GM12872 (cell line): ENCODE data around the gene B4GALT3.

Experiments used
- TF ChIP-seq, protein P1 (sequence below): IDR thresholded peaks from 3 replicates; pipeline ENCODE4 v1.5.1; 2011; ENCODE audit warnings: low read depth, mild to moderate bottlenecking, low read length, moderate library complexity; ENCODE audit not compliant: insufficient read depth

Gene B4GALT3

DNA sequence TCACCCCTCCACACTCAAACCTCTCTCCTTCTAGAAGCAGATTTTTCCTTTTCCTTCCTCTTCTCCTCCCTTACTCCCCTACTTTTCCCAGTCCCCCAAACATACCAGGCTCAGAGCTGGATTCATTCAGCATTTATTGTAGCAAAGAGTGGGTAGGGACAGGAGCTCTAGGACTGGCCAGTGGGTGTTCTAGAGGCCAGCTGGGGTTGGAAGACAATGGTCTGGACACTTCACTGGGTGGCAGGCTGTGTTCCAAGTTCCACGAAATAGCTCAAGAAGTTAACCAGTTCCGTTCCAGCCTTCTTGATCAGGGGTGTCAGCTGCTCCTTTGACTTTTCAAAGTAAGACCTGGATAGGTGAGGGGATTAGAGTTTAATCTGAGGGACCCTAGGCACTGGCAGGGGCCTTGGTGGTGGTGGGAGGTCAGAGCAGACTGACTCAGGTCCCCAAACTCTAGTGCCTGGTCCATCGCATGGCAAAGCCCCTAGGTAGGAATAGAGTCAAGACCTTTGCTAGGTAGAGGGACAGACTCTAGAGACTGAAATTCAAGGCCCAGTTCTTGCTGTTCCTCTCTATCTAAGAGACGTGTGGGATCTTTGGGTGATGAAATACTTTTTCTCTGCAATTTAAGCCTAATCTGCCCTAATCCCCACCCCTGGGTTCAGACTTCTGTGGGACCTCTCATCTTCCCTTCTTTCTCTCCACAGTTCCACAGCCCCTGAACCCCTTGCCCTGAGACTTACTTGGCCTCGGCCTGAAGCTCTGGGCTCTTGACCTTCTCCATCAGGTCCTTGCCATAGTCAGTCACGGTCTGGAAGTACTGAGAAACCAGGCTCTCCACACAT lies 45.1 kb upstream of the B4GALT3 start:
- TF ChIP-seq, protein P1, sequence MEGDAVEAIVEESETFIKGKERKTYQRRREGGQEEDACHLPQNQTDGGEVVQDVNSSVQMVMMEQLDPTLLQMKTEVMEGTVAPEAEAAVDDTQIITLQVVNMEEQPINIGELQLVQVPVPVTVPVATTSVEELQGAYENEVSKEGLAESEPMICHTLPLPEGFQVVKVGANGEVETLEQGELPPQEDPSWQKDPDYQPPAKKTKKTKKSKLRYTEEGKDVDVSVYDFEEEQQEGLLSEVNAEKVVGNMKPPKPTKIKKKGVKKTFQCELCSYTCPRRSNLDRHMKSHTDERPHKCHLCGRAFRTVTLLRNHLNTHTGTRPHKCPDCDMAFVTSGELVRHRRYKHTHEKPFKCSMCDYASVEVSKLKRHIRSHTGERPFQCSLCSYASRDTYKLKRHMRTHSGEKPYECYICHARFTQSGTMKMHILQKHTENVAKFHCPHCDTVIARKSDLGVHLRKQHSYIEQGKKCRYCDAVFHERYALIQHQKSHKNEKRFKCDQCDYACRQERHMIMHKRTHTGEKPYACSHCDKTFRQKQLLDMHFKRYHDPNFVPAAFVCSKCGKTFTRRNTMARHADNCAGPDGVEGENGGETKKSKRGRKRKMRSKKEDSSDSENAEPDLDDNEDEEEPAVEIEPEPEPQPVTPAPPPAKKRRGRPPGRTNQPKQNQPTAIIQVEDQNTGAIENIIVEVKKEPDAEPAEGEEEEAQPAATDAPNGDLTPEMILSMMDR: no peak

DNA sequence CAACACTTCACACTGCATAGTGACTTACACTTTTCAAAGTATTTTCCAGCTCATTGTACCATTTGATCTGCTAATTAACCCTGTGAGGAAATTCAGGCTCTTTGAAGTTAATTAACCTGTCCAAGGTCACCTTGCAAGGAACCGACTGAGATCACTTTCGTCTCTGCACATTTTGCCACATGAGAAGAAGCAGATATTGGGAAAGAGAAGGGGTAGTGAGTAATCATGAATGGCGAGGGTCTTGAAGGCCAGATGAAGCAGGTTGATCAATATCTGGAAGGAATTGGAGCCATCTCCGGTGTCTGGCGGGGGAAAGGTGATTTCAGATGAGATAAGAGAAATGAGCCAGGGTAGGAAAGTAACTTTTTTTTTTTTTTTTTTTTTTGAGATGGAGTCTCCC lies 42.7 kb upstream of the B4GALT3 start:
- TF ChIP-seq, protein P1: no peak

DNA sequence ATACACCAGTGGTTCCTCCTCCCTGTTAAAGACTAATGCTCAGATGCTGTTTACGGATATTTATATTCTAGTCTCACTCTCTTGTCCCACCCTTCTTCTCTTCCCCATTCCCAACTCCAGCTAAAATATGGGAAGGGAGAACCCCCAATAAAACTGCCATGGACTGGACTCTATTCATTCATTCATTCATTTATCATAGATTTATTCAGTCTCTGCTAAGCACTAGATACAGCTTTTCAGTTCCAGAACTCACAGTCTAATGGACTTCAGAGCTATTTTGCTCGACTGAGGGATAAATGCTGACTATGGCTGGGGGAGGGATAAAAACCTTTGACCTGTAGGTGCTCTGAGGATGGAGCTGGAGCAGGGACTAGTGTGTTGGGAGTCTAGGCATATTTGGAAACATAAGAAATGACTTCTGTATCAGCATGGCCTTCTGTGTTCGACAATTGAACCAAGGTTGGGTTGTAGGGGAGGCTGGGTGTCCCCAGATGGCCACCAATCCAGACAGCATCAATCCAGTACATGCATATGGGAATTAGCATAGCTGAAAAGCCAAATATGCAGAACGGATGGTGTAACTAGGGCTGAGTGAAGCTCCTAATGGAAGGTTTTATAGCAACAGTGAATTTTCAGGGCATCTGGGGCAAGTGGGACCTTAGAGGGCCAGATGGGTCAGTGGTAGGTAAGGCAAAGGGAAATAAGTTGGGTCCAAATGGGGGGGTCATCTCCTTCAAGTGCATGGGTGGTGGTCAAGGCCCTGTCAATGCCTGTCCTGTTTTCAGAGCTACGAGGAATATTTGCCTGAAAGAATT lies 42.0 kb upstream of the B4GALT3 start:
- TF ChIP-seq, protein P1: no peak

DNA sequence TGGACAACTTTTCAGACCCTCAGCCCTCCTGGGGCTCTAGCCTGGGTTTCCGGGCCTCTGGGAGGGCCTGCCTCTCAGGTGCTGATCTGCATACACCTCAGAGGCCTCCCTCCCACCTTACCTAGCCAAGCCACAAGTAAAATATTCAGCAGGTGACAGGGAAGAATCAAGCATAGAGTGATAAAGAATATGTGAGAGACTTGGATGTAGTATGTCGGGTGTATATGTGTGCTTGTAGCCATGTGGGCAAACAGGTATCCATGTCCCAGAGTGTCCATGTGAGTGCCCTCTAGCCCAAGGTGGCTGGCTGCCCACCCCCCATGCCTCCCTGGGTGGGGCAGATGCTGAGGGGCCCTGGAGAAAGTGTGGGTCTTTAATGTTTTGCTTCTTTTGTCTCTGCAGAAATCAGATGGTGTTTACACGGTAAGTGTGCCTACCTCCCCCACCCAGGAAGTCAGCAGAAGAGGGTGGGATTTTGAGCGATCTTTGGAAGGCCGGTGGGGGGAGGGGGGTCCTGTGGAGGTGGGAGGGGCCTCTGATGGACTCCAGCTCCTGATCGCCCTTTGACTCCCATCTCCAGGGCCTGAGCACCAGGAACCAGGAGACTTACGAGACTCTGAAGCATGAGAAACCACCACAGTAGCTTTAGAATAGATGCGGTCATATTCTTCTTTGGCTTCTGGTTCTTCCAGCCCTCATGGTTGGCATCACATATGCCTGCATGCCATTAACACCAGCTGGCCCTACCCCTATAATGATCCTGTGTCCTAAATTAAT lies 41.2 kb upstream of the B4GALT3 start:
- TF ChIP-seq, protein P1: no peak

DNA sequence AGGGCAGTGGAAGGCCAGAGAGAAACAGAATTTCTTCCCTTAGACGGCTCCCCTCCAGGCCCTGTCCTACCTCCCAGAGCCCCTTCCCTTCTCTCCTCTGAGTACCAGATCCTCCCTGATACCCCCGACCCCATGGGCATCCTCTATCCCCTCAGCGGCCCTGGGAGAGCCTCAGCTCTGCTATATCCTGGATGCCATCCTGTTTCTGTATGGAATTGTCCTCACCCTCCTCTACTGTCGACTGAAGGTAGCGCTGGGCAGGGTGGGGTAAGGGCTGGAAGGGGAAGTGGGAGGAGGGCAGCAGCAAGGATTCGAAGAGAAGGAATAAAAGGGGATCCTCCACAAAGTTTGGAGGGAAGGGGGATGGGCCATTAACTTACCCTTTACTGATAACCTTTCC lies 40.5 kb upstream of the B4GALT3 start:
- TF ChIP-seq, protein P1: no peak

DNA sequence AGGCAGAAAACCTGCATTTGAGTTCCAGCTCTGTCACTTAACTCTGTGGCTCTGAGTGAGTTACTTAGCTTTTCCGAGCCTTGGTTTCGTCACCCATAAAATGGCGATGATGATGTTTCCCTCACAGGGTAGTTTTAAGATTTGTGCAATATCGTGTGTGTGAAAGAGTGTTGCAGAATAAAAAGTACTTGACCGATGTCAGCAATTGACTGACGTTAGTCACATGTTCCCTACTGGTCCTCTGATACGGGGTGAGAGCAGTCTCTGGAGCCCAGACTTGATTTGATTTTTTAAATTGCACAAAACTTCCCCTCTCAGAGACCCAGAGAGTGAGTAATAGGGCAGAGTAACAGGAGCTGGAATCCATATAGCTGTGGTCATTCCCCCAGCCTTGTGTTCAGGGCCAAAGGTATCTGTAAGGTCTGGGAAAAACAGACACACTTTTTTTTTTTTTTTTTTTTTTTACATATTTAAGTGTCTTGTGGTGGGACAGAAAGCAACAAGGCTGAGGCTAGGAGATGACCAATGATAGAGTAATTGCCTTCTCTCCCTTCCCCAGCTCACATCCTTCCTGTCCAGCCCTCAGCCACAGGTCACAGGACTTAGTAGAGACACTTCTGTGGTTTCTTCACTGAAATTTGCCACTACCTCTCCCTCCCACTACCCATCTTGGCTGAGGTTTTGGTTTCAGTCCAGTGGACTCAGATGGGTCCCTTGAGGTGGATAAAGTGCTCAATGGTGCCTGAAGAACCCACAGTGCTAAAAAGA lies 39.8 kb upstream of the B4GALT3 start:
- TF ChIP-seq, protein P1: no peak
